Choroid plexus epithelial cell (primary cell): ENCODE data around the gene KMO.

ENCODE experiments used
- DNase-seq: peaks from one replicate; pipeline ENCODE4 v3.0.0-alpha.2; 2010; ENCODE audit warnings: low read depth
- H3K4me3 ChIP-seq: 2 replicates; pipeline ENCODE4 v1.5.1; 2011; ENCODE audit warnings: low read depth, mild to moderate bottlenecking, control low read depth, low read length, moderate library complexity
- CTCF ChIP-seq: conservative IDR thresholded peaks from 2 replicates; pipeline ENCODE4 v1.5.1; 2011; ENCODE audit warnings: low read depth, mild to moderate bottlenecking, control low read depth, inconsistent platforms, low read length, moderate library complexity

The KMO gene

DNA sequence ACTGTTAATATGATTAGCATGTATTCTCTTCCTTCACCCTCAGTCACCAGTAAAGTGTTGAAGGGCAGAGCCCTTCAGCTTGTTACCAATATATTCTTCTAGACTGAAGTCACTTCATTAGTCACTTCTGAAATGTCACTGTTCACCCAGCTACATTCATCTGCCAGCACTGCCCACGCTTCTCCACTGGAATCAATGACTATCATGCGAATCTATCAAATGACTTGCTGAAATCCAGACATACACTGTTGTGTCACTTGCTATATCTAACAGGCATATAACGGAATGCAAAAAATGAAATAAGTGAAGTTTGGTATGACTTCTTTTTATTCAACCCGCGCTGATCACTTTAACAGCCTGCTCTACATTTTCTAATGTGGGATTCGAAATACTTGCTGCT lies 28.7 kb upstream of the KMO start:
- no peak overlapping the region for H3K4me3 ChIP-seq
- no peak for TF ChIP-seq CTCF
- DNase-seq = no peak

DNA sequence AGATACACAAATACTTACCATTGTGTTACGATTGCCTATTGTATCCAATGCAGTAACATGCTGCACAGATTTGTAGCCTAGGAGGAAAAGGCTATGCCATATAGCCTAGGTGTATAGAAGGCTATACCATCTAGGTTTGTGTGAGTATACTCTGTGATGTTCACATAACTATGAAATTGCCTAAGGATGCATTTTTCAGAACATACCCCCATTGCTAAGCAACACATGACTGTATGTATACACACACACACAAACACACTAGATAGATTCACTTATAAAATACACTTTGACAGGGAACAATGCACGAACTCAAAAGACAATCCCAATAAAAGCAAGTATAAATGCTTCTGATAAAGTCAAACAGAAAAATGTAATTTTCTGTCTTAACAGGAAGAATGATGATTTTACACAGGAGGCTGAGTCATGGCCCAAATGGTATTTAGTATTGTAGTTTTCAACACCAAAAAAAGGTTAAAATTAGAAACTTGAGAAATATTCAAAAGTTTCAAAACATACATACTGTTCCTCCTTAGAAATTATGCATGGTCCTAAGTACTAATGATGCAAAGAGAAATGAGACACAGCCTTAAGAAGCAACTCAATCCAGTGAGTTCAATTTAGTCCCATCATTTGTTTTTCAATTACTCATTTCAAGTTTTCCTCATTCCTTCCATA lies 24.9 kb upstream of the KMO start:
- DNase-seq = peak; percentile 47
- TF ChIP-seq CTCF = no peak
- H3K4me3 ChIP-seq = no peak overlapping the region

DNA sequence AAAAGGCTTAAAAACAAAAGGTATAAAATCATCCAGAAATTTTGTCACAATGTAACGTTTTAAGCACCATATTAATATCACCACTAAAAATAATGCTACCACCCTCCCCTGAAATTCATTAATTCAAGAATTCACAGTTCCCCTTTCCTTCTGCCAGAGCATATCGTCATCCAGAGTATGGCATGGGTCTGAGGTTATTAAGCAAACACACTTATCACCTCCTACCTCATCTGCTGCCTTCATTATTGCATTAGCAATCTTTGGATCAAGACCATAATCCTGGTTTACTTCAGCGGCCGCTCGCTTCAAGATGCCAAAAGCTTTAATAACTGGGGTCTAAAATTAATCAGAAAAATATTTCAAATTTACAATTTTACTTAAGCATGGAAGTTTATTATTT lies 18.8 kb upstream of the KMO start:
- H3K4me3 ChIP-seq = no peak overlapping the region
- TF ChIP-seq CTCF = no peak
- DNase-seq = no peak

DNA sequence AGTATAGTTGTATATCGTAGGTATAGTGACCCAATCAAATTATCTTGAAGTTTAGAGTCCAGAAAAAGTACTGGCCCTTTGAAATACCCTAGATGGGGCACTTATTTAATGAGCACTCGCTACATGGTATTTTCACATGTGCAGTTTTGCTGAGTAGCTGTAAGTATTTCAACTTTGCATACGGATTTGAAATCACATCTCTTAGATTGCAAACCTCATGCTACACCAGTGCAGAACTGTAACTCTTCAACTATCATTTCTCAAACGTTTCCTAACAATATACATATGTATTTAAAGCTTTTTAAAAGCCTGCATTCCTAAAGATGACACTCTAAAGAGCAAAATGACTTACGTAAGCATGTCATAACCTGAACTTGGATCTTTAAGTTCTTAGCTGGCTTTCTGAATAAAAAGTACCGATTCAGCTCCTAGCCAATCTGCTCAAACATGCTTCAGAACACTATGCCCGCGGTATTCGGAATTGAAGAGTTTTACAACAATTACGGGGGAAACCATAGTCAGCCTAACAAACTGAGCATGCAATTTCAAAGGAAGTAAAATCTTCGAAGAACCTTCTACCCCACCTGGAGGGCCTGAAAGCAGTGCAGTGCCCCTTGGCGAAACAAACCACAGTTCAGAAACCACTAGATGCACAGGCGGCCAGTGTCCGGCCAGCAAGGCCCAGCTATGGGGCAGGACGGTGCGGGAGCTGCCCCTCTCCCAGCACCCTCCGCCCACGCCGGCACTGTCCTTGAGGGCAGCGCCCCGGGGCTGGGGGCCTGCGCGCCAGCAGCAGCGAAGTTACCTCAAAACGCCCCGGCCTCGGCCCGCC lies 13.5 kb upstream of the KMO start:
- DNase-seq = peak; percentile 44
- no peak for TF ChIP-seq CTCF
- peak overlapping the region; percentile 87 for H3K4me3 ChIP-seq

DNA sequence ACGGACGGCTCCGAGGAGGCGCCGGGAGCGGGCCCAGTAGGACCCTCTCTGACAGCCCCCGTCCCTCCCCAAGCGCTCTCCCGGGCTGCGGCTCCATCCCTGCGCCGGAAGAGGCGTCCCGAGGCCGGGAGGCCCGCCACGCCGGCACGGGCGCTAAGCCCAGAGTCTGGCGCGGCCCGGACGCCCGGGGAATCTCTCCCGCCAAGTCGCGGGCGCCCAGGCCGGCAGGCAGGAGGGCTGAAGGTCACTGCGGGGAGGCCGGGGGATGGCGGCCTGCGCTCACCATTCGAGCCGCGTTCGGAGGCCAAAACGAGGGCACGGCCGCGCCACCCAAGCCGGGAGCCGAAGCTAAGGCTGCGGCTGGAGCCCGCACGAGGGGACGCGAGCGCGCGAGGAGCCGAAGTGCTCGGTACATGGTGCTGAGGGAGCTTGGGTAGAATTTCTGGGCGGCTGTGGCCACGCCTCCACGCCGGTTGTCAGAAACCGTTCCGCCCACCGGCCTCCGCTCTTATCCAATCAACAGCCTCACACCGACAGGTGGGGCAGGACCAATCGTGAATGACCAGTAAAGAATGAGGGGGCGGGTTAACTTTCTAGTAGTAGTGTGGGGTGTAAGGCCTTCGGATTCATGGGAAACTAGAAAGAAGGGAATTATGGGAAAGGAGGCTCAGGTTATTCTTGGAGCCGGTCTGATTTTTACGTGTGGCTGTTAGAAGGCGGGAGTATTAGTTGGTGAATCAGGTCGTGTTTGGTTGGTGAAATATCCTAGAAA lies 12.7 kb upstream of the KMO start, which contains the start of gene FH:
TSS of gene FH (minus strand) at position 448 of the 772 bp plus-strand sequence. CDS start at position 415, 33 bp downstream.
- peak; percentile 99 for DNase-seq
- H3K4me3 ChIP-seq = peak within 1 kb of the TSS; percentile 87
- TF ChIP-seq CTCF = no peak

GRCh38 chr1:241520080-241520465 lies 12.1 kb upstream of the KMO start:
- no peak for DNase-seq
- no peak for TF ChIP-seq CTCF
- H3K4me3 ChIP-seq = peak overlapping the region; percentile 51
